Heart left ventricle (tissue), 13 donors: ENCODE measurements around the gene DYNLRB2.

ENCODE experiments used
- POLR2A ChIP-seq, 2 donors: fragments of 450-650 bp; IDR thresholded peaks; one replicate each; pipeline ENCODE4 v1.6.1; 2017; ENCODE audit warnings: antibody characterized with exemption in 2 of 2, mild to moderate bottlenecking in 2 of 2, moderate library complexity in 2 of 2
- TF ChIP-seq, protein P1 (sequence below), 12 donors: fragments of 200-600 bp; sonication (generic) in 4 of 12; IDR thresholded peaks; one replicate each; pipeline versions ENCODE4 v1.5.0 to v1.8.0; 2018 to 2022; ENCODE audit warnings: antibody characterized with exemption in 12 of 12, mild to moderate bottlenecking in 5 of 12
- donor health status: ischemic (EF 13 %, LVEDD 7.1; RV severe dilation, severe dysfunction).
- donor health status: DM: no; HTN: yes; CAD: no.
- donor health status: DM: no; HTN: no; CAD: no.
- donor health status: ischemic (EF 25% LVEDD 6.9; RV normal size, moderate dysfunction).
- donor health status: ischemic (EF 25% LVEDD 5.7; RV mildly dilated, moderate dysfunction).
- donor health status: ischemic (EF 35%, LVEDD 5.7; RV mildly dilated, moderate dysfunction).
- donor health status: nonischemic (EF 11% LVEDD 7.7; RV severe dilation, severe dysfunction).
- donor health status: DM: yes; HTN: yes; CAD: no.
- donor health status: PGD.
- donor health status: ischemic (EF 29% LVEDD 5.4; RV normal size, mild dysfunction).
- donor health status: nonischemic (EF 23%, LVEDD 6.1; RV moderate dilation, normal function).

GRCh38 chr16:80515374-80515773 is 25.4 kb upstream of the DYNLRB2 start:
- TF ChIP-seq, protein P1, sequence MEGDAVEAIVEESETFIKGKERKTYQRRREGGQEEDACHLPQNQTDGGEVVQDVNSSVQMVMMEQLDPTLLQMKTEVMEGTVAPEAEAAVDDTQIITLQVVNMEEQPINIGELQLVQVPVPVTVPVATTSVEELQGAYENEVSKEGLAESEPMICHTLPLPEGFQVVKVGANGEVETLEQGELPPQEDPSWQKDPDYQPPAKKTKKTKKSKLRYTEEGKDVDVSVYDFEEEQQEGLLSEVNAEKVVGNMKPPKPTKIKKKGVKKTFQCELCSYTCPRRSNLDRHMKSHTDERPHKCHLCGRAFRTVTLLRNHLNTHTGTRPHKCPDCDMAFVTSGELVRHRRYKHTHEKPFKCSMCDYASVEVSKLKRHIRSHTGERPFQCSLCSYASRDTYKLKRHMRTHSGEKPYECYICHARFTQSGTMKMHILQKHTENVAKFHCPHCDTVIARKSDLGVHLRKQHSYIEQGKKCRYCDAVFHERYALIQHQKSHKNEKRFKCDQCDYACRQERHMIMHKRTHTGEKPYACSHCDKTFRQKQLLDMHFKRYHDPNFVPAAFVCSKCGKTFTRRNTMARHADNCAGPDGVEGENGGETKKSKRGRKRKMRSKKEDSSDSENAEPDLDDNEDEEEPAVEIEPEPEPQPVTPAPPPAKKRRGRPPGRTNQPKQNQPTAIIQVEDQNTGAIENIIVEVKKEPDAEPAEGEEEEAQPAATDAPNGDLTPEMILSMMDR (IDR thresholded peaks at IDR 0.05): no peak
- TF ChIP-seq POLR2A (IDR thresholded peaks at IDR 0.05): no peak
